Measurements from ENCODE around the gene BCDIN3D. TPM values are rescaled to one million over a fixed set of nuclear protein-coding genes. Genes with fewer than 3 reads are reported as not detected.

BCDIN3D gene
- total RNA-seq, 1 experiment from 2014 or later, result 4.8 TPM

DNA sequence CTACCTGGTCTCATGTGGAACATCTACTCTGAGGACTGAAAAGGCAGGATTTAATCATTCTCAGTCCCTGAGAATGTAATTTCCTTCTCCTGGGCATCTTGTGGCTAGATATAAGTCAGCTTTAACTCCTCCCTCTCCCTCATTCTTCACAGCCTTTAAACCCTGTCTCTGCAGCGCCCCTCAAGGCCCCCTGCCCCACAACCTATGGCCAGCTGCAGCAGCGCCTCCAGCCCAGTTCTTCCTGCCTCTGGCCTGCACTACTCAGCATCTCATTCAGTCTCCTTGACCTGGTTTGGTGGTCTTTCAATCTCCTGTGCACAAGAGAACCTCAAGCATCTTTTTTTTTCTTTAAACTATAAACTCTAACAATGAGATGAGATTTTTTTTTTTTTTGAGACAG, 44.0 kb downstream of the BCDIN3D start:
- intact Hi-C loops (cut with micrococcal nuclease; ENCODE audit: unreplicated experiment), result no loop called here
- CTCF ChIA-PET, result no interaction called here
- Histone ChIP-seq H3K27ac (ENCODE audit: low read length) (no peak overlapping the region), H3K27me3 (ENCODE audit: control insufficient read depth, insufficient read depth, low read length) (no peaks in the 10 kb centered on the region), H3K9me3 (ENCODE audit: control insufficient read depth, insufficient read depth, low read depth, low read length) (no peaks in the 10 kb centered on the region), H3K4me3 (ENCODE audit: low read depth in 2 of 2, low read length in 2 of 2) (no peak overlapping the region), H3K36me3 (ENCODE audit: control insufficient read depth, insufficient read depth, low read length) (no peaks in the 10 kb centered on the region), H3K4me1 (ENCODE audit: control insufficient read depth, insufficient read depth, low read length) (no peaks in the 10 kb centered on the region)
- no peak for DNase-seq (ENCODE audit: low read depth, low spot score)
- POLR2A ChIA-PET, result no interaction called here
- no TSS peak for BruUV-seq (replicated peaks)
- in situ Hi-C loops (cut with HindIII; ENCODE audit: low pct_unique_long_range_greater_than_20kb, low sequenced_read_pairs), result no loop called here
- TF ChIP-seq POLR2AphosphoS5 (IDR thresholded peaks at IDR 0.05; ENCODE audit: low read depth, low read length) (no peak), TCF7L2 (IDR thresholded peaks at IDR 0.05; ENCODE audit: low read depth, low read length) (no peak), SIN3A (IDR thresholded peaks at IDR 0.05; ENCODE audit: borderline replicate concordance, insufficient read depth, low read depth, low read length) (no peak)
- TF ChIP-seq, protein P1, sequence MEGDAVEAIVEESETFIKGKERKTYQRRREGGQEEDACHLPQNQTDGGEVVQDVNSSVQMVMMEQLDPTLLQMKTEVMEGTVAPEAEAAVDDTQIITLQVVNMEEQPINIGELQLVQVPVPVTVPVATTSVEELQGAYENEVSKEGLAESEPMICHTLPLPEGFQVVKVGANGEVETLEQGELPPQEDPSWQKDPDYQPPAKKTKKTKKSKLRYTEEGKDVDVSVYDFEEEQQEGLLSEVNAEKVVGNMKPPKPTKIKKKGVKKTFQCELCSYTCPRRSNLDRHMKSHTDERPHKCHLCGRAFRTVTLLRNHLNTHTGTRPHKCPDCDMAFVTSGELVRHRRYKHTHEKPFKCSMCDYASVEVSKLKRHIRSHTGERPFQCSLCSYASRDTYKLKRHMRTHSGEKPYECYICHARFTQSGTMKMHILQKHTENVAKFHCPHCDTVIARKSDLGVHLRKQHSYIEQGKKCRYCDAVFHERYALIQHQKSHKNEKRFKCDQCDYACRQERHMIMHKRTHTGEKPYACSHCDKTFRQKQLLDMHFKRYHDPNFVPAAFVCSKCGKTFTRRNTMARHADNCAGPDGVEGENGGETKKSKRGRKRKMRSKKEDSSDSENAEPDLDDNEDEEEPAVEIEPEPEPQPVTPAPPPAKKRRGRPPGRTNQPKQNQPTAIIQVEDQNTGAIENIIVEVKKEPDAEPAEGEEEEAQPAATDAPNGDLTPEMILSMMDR (IDR thresholded peaks at IDR 0.05), result no peak
- TF ChIP-seq, protein P2, sequence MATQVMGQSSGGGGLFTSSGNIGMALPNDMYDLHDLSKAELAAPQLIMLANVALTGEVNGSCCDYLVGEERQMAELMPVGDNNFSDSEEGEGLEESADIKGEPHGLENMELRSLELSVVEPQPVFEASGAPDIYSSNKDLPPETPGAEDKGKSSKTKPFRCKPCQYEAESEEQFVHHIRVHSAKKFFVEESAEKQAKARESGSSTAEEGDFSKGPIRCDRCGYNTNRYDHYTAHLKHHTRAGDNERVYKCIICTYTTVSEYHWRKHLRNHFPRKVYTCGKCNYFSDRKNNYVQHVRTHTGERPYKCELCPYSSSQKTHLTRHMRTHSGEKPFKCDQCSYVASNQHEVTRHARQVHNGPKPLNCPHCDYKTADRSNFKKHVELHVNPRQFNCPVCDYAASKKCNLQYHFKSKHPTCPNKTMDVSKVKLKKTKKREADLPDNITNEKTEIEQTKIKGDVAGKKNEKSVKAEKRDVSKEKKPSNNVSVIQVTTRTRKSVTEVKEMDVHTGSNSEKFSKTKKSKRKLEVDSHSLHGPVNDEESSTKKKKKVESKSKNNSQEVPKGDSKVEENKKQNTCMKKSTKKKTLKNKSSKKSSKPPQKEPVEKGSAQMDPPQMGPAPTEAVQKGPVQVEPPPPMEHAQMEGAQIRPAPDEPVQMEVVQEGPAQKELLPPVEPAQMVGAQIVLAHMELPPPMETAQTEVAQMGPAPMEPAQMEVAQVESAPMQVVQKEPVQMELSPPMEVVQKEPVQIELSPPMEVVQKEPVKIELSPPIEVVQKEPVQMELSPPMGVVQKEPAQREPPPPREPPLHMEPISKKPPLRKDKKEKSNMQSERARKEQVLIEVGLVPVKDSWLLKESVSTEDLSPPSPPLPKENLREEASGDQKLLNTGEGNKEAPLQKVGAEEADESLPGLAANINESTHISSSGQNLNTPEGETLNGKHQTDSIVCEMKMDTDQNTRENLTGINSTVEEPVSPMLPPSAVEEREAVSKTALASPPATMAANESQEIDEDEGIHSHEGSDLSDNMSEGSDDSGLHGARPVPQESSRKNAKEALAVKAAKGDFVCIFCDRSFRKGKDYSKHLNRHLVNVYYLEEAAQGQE (IDR thresholded peaks at IDR 0.05; ENCODE audit: insufficient read depth in 1 of 2, low read depth in 2 of 2, low read length in 1 of 2), result no peak
- ATAC-seq, result no peak

DNA sequence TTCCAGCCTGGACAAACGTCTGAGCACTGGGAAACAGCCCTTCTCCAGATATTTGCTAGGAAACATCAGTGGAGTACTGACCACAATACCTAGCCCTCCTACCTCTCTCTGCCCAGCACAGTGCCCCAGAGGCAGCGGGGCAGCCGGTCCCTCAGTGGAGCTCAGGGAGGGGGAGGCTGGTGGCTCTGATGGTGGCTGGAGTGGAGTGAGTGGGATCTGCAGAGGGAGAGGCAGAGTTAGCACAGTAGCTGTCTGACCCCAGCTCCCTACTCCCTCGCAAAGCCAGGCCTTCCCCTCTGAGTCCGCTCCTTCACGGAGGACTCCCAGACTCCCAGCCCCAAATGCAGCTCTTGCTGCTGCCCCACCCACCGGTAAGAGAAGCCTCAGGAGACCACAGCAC, 44.7 kb downstream of the BCDIN3D start:
- Histone ChIP-seq H3K4me1 (ENCODE audit: control insufficient read depth, insufficient read depth, low read length) (no peaks in the 10 kb centered on the region), H3K9me3 (ENCODE audit: control insufficient read depth, insufficient read depth, low read depth, low read length) (no peaks in the 10 kb centered on the region), H3K4me3 (ENCODE audit: low read depth in 2 of 2, low read length in 2 of 2) (no peak overlapping the region), H3K27ac (ENCODE audit: low read length) (no peak overlapping the region), H3K36me3 (ENCODE audit: control insufficient read depth, insufficient read depth, low read length) (no peaks in the 10 kb centered on the region), H3K27me3 (ENCODE audit: control insufficient read depth, insufficient read depth, low read length) (no peaks in the 10 kb centered on the region)
- ATAC-seq (no peak), DNase-seq (ENCODE audit: low read depth, low spot score) (no peak)
- CTCF ChIA-PET, result no interaction called here
- in situ Hi-C loops (cut with HindIII; ENCODE audit: low pct_unique_long_range_greater_than_20kb, low sequenced_read_pairs) (no loop called here), intact Hi-C loops (cut with micrococcal nuclease; ENCODE audit: unreplicated experiment) (no loop called here)
- TF ChIP-seq, protein P2 (IDR thresholded peaks at IDR 0.05; ENCODE audit: insufficient read depth in 1 of 2, low read depth in 2 of 2, low read length in 1 of 2), result no peak
- TF ChIP-seq SIN3A (IDR thresholded peaks at IDR 0.05; ENCODE audit: borderline replicate concordance, insufficient read depth, low read depth, low read length) (no peak), TCF7L2 (IDR thresholded peaks at IDR 0.05; ENCODE audit: low read depth, low read length) (no peak), POLR2AphosphoS5 (IDR thresholded peaks at IDR 0.05; ENCODE audit: low read depth, low read length) (no peak)
- TF ChIP-seq, protein P1 (IDR thresholded peaks at IDR 0.05), result no peak
- BruUV-seq (replicated peaks), result no TSS peak
- POLR2A ChIA-PET, result no interaction called here

Measured in Panc1 (cell line).